Ramos (cell line): Measurements from ENCODE around the gene OSBPL10.
"Not testable (repeated sequence)": the region's sequence is repeated elsewhere in the genome, so short reads cannot be mapped to it uniquely, and the experiment has no call there.

Experiments
- in situ Hi-C: fragments of 300-500 bp; cut with MboI; formaldehyde crosslinking; loops from one replicate; pipeline ENCODE4 v1.14.3; 2022; ENCODE audit warnings: low sequenced_read_pairs; ENCODE audit not compliant: unreplicated experiment

Gene OSBPL10

GRCh38 chr3:31696815-31697548 is 284.1 kb downstream of the OSBPL10 start:
- in situ Hi-C loops = no loop called here

GRCh38 chr3:31696009-31696297 is 285.1 kb downstream of the OSBPL10 start:
- in situ Hi-C loops = no loop called here

GRCh38 chr3:31695280-31696008 is 285.6 kb downstream of the OSBPL10 start:
- in situ Hi-C loops = no loop called here

- in situ Hi-C loops = no loop called here
These were observed 287.7 kb downstream of the OSBPL10 start for GRCh38 chr3:31693346-31693745.

GRCh38 chr3:31692751-31693150 is 288.3 kb downstream of the OSBPL10 start:
- in situ Hi-C loops = no loop called here

- in situ Hi-C loops = no loop called here
These were observed 290.3 kb downstream of the OSBPL10 start for GRCh38 chr3:31690771-31691170.

GRCh38 chr3:31689523-31689922 is 291.5 kb downstream of the OSBPL10 start:
- in situ Hi-C loops = not testable (repeated sequence)

GRCh38 chr3:31688984-31689383 is 292.1 kb downstream of the OSBPL10 start:
- in situ Hi-C loops = no loop called here

- in situ Hi-C loops = no loop called here
These were observed 293.9 kb downstream of the OSBPL10 start for GRCh38 chr3:31687020-31687802.

- in situ Hi-C loops = no loop called here
These were observed 300.8 kb downstream of the OSBPL10 start for GRCh38 chr3:31680072-31680870.

GRCh38 chr3:31676556-31676955 is 304.5 kb downstream of the OSBPL10 start:
- in situ Hi-C loops = no loop called here

GRCh38 chr3:31673950-31674349 is 307.1 kb downstream of the OSBPL10 start:
- in situ Hi-C loops = no loop called here

- in situ Hi-C loops = no loop called here
These were observed 309.1 kb downstream of the OSBPL10 start for GRCh38 chr3:31671976-31672375.

- in situ Hi-C loops = no loop called here
These were observed 309.6 kb downstream of the OSBPL10 start for GRCh38 chr3:31671451-31671850.

GRCh38 chr3:31670722-31671121 is 310.3 kb downstream of the OSBPL10 start:
- in situ Hi-C loops = no loop called here

- in situ Hi-C loops = no loop called here
These were observed 310.9 kb downstream of the OSBPL10 start for GRCh38 chr3:31670136-31670535.

GRCh38 chr3:31668242-31668641 is 312.8 kb downstream of the OSBPL10 start:
- in situ Hi-C loops = no loop called here

- in situ Hi-C loops = no loop called here
These were observed 313.5 kb downstream of the OSBPL10 start for GRCh38 chr3:31667582-31667981.

GRCh38 chr3:31664031-31664430 is 317.0 kb downstream of the OSBPL10 start:
- in situ Hi-C loops = no loop called here

- in situ Hi-C loops = no loop called here
These were observed 318.9 kb downstream of the OSBPL10 start for GRCh38 chr3:31661993-31662670.
